GM18505 (cell line): ENCODE measurements around the gene PPP2R3B.
"Not testable (repeated sequence)": the region's sequence is repeated elsewhere in the genome, so short reads cannot be mapped to it uniquely, and the experiment has no call there.

ENCODE experiments used
- ATAC-seq: cut with Tn5 transposase; IDR thresholded peaks from one replicate; pipeline ENCODE4 v1.9.1; 2021; ENCODE audit not compliant: unreplicated experiment
- POLR2A ChIP-seq: IDR thresholded peaks from 4 replicates; pipeline ENCODE4 v1.6.1; 2011; ENCODE audit warnings: borderline replicate concordance; ENCODE audit not compliant: insufficient read depth, insufficient read length; ENCODE audit errors: extremely low read depth

Gene PPP2R3B

DNA sequence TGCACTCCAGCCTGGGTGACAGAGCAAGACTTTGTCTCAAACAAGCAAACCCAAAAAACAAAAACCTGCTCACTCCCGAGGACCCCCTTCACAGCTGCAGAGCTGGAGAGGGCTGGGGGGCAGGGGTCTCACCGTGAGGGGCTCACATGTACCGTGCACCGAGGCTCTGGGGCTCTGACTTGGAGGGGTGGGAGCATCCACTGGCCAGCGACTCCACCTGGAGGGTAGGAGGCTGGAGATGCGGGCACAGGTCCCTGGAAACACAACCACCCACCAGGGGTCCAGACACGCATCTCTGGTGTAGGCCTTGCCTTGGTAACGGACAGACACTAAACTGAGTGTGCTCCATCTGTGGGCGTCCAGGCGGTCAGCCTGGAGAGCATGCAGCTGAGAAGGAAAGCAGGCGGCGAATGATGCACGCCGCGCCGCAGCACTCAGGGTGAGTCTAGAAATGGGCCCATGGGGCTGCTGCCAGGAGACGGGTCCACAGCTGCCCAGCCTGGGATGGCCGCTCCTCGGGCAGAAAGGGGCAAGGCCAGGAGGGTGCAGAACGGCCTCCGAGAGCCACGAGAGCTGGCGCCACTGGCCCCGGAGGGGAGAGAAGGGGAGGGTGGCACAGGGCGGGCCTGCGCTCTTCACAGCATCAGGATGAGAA lies 26.1 kb downstream of the PPP2R3B start:
- no peak for TF ChIP-seq POLR2A
- ATAC-seq, result no peak

DNA sequence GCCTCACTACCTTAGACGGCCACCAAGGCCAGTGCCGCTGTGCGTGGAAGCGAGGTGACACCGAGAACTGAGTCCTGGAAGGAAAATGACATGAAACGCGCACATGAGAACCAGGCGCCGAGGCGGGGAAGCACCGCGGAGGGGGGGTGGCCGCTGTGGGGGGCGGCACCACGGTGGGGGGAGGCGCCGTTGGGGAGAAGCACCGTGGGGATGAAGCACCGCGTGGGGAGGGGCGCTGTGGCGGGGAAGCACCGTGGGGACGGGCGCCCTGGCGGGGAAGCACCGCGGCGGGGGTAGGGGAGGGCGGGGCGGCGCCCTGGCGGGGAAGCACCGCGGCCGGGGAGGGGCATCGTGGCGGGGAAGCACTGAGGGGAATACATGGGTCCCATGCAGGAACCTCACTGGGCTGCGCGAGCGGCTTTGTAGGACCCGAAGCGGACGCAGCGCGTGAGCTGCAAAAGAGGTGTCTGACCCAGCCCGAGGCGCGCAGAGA lies 28.0 kb downstream of the PPP2R3B start:
- no peak for ATAC-seq
- TF ChIP-seq POLR2A, result no peak

DNA sequence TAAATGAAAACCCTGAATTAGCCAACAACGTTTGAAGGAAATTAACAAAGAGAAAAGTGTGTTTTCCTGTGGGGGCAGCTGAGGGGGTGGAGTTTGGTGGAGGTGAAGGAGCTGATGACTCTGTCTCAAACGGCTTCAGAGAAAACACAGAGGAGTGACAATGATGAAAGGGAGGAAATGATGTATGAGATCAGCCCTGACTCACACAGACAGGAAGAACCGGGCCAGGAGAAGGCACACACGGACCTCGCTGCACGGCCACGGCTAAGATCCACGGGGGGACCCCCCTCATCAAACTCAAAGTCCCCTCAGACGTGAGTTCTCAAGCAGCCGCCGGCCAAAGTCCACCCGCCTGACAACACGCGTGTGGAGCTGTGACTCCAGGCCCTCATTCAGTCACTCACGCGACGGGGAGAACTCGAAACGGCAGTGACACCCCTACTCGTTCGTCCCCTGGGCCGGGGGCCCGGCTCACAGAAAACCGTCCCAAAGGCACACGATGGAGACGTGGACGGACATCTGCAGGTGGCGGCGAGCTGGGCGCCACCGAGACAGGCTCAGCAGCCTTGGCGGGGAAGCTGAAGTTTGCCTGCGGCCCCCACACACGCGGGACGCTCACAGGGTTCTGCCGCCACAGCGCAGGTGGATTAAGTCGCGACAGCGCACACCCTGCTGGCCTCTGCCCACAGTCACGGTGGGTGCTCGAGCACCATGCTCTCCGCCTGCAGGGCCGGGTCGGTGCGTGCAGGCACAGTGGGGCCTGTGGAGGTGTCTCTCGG lies 28.8 kb downstream of the PPP2R3B start:
- ATAC-seq, result no peak
- TF ChIP-seq POLR2A, result no peak

DNA sequence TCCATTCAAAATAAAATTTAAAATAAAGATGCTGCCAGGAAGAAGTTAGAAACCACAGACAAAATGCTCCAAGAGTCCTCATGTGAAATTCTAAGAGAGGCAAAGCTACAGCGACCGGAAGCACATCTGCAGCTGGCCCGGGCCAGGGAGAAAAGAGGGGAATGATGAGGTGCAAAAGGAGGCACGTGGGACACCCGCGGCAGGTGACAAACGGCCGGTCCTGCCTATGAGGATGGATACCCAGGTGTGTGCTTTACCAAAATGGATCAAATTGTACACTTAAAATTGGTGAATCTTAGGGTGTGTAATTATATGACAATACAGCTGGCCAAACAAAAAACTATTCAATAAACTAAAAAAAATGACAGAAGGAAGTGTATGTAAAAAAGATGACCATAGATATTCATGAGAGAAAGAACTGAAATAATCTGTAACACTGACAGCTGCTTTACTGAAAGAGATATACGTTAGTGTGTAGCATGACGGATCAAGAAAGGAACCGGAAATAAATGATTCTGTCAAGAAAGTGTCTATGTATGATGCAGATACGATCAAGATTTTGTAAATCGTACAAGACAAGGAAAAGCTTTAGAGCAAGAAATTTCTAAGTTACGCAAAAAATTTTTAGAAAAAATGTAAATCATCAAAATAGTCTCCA lies 29.5 kb downstream of the PPP2R3B start:
- no peak for TF ChIP-seq POLR2A
- ATAC-seq, result no peak

- no peak for TF ChIP-seq POLR2A
- ATAC-seq, result no peak
Measured at GRCh38 chrX:356385-357034, 30.2 kb downstream of the PPP2R3B start.

DNA sequence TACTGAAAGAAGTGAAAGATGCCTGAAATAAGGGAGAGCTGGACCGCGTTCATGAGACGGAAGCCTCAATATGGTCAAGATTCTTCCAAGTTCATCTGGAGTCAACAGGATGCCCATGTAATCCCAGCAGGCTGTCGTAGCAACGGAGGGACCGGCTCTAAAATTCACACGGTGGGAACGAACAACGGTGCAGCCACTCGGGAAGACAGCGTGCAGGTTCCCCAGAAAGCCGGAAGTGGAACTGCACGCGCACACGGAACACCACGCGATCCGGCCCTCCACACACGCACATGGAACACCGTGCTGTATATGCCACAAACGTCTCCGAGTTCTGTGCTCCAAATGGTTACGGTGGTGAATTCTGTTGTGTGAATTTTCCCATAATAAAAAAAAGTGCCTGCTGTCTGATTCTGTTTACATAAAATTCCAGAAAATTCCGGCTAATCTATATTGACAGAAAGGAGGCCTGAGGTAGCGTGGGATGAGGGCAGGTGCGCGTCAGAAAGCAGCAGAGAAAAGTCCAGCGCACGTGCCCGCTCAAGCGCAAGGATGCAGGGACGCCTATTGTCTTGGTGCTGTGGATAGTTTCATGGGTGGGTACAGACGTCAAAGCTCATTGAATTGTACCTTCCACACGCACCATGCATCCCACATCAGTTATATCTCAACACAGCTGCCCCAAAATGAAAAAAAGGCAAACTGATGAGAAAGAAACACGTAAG lies 31.2 kb downstream of the PPP2R3B start:
- no peak for ATAC-seq

GRCh38 chrX:353566-354535 lies 32.9 kb downstream of the PPP2R3B start:
- TF ChIP-seq POLR2A, result no peak
- no peak for ATAC-seq

More for the DNA sequence above, 31.2 kb downstream of the PPP2R3B start:
- no peak for TF ChIP-seq POLR2A

- no peak for ATAC-seq
- no peak for TF ChIP-seq POLR2A
Measured at GRCh38 chrX:352582-353314, 34.0 kb downstream of the PPP2R3B start.

DNA sequence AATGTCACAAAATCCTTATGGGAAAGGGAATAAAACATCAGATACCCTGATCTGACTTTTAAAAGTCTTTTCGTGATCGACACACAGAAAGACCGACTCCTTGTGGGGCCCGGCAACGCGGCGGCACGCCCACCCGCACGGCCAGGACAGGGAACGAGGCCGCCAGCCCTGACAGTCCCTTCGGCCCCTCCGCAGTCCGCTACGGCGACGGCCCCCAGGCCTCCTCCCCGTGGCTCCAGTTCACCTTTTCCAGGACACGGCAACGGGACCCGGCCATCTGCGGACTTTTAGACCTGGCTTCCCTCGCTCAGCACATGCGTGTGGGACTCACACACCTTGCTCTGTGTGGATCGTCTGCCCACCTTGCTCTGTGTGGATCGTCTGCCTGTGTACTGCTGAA lies 34.5 kb downstream of the PPP2R3B start:
- no peak for ATAC-seq
- TF ChIP-seq POLR2A, result no peak

- no peak for ATAC-seq
- TF ChIP-seq POLR2A, result no peak
Measured at GRCh38 chrX:351736-352135, 35.0 kb downstream of the PPP2R3B start.

DNA sequence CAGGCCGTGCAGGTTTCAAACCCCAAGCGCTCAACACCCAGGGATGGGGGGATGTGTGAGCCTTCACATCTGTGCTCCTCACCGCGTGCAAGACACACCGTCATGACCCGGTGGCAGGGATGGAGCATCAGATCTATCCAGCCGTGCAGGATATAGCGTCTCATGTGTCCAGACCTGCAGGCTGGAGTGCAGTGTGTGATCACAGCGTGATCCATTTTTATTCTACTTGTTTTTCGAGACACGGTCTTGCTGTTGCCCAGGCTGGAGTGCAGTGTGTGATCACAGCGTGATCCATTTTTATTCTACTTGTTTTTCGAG lies 35.4 kb downstream of the PPP2R3B start:
- ATAC-seq, result not testable (repeated sequence)
